Activated CD8-positive, alpha-beta memory T cell treated with anti-CD3 and anti-CD28 coated beads, Interleukin-2, amount 50 U/mL, for 24 hours (primary cell): ENCODE measurements around the gene ENTPD8.
"Not testable (repeated sequence)": the region's sequence is repeated elsewhere in the genome, so short reads cannot be mapped to it uniquely, and the experiment has no call there.

Experiments used
- DNase-seq: peaks from one replicate; pipeline ENCODE4 v3.0.0-alpha.2; 2020; ENCODE audit errors: extremely low read depth

Gene ENTPD8

GRCh38 chr9:137476856-137477255, 35.7 kb upstream of the ENTPD8 start:
- no peak for DNase-seq

GRCh38 chr9:137475666-137476065, 34.5 kb upstream of the ENTPD8 start:
- no peak for DNase-seq

- no peak for DNase-seq
Measured at GRCh38 chr9:137474271-137474670, 33.1 kb upstream of the ENTPD8 start.

DNA sequence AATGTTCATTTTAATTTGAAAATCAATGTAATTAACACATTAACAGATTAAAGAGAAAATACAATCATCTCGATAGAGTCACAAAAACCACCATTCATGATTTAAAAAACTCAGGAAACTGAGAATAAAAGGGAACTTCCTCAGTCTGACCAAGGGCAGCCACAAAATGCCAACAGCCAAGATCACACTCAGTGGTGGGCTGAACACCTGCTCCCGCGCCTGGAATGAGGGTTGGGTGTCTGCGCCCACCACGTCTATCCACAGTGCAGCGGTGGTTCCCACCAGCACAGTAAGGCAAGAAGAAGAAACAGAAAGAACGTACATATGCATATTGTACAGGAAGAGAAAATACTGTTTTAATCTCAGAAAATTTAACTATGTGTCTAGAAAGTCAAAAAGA, 29.6 kb upstream of the ENTPD8 start:
- no peak for DNase-seq

DNA sequence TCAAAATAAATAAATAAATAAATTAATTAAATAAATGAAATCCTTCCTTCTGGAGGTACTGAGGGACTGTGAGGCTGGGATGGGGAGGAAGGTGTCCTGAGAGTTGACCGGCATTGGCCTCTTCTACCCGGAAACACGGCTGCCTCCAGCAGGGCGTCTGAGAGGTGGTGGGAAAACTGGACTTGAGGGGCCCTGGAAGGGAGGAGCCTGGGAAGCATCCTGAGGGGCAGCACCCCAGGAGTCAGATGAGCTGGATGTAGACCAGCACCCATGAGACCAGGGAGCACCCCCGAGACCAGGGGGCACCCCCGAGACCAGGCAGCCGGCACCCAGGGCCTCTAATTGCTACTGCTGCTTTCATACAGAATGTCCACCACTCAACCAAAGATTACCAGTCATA, 26.7 kb upstream of the ENTPD8 start:
- no peak for DNase-seq

DNA sequence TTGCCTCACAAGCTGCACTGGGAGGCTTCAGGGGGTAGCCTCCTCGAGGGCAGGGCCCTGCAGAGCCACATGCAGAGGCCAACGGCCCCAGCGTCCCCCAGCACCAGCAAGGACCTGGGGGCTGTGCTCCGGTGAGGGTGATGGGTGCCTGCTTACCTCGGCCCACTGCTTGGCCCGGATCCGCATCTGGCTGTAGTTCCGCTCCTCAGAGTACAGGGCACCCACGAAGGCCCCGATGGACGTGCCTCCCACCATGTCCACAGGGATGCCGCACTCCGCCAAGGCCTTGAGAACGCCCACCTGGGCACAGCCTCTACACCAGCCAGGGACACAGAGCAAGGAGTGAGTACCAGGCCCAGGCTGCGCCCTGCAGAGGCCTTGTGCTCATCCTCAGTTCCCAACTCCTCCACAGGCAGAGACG, 26.0 kb upstream of the ENTPD8 start:
- no peak for DNase-seq

GRCh38 chr9:137466389-137467085, 25.4 kb upstream of the ENTPD8 start:
- not testable (repeated sequence) for DNase-seq

GRCh38 chr9:137465720-137466388, 24.7 kb upstream of the ENTPD8 start:
- DNase-seq, result no peak

DNA sequence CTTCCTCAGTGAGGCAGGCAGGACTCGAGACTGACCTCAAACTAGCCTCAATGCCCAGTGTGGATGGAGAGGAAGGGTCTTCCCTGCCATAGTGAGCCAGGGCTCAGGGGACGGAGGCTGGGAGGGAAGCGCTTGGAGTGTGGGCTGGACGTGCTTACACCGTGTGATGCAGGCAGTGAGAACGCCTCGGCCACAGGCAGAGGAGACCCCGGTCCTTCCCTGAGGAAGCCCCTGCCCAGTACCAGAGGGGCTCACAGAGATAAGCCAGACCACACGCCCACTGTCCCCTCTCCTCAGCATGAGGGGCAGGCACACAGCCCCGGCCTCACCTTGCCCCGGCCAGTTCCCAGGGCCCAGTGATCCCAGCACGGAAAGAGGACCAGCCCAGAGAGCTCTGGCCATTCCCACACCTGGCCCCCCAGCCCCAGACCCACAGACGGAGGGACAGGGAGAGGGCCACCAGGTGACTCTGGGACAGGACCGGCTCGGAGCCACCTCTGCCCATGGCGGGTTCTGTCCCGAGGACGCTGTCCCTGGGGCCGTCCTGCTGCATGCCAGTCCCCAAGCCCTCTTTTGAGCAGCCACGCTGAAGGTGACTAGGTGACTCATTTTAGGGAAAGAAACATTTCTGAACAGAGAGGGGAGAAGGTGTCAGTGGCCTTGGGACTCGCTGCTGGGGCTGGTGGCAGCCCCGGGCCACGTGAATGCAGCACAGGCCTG, 24.0 kb upstream of the ENTPD8 start:
- DNase-seq, result no peak

DNA sequence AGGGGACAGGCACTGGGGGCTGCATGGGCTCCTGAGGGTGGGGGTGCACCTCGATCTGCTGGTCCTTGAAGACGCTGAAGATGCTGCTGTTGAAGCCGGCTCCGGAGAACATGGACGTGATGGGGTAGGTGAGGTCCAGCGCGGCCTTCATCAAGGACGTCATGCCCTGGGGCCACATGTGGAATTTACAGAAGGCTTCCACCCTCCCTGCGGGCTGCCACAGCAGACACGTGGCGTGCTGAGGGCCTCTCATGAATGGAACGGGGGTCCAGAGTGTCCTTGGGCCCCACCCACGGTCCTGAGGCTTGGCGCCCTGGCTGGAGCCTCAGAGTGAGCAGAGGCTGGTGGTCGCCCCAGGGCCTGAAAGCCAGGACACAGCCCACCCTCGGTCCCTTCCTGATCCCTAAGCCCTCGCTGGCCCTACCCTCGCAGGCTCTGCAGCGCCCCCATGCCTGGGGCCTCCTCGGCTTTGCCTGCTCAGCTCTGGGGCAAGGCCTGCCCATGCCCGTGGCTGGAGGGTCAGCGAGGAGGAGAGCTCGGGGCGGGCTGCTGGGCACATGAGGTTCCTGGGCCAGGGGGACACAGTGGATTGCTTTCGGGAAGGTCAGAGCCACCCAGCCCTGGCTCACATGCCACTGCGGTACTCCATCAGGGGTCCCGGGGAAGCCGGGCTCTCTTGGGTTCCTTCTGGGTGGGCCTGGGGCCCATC, 23.3 kb upstream of the ENTPD8 start:
- DNase-seq, result no peak

- no peak for DNase-seq
Measured at GRCh38 chr9:137463931-137464290, 22.8 kb upstream of the ENTPD8 start.

- DNase-seq, result no peak
Measured at GRCh38 chr9:137462986-137463930, 22.1 kb upstream of the ENTPD8 start.

GRCh38 chr9:137462396-137462985, 21.3 kb upstream of the ENTPD8 start:
- DNase-seq, result no peak

DNA sequence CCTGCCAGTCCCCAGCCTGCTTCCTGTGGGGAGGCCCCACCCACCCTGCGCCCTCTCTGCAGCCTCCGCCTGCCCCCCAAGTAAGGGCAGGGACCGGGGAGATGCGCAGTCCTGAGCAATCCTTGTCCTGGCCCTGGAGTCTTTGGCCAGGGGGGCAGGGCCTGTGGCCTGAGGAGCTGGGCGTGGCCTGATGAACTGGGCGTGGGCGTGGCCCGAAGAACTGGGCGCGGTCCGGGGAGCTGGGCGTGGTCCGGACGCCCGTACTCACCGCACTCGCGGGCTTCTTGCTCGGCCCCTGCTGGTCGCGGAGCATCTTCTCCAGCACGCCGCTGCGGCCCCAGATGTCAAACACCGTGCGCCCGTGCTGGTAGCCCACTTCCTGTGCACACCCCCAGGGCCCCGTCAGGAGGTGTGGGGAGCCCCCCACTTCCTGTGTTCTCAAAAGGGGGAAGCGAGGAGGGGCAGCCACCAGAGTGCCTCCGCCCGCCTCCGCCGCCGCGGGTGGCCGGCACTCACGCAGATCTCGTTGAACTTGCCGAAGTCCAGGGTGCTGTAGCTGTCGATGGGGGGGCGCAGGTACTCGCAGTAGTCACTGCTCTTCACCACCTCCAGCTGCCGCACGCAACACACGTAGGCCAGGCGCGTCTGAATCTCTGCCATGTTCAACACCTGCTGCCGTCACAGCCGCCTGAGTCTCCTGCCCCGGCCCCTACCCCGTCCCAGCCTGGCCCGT, 20.7 kb upstream of the ENTPD8 start:
- peak; percentile 57 for DNase-seq

DNA sequence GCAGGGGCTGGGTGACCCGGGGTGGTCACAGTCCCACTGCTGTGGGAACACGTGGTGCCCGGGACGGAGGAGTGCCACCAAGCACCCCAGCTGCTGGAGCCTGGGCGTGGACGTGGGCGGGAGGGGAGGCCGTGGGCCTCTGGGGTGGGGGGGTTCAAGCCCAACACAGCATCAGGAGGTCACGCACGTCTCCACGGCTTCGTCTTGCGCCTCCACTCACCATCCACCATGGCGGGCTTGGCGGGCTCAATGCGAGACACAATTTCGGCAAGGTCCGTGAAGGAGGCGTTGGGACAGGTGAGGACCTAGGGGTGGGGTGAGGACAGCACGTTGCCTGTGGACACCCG, 20.1 kb upstream of the ENTPD8 start:
- no peak for DNase-seq

DNA sequence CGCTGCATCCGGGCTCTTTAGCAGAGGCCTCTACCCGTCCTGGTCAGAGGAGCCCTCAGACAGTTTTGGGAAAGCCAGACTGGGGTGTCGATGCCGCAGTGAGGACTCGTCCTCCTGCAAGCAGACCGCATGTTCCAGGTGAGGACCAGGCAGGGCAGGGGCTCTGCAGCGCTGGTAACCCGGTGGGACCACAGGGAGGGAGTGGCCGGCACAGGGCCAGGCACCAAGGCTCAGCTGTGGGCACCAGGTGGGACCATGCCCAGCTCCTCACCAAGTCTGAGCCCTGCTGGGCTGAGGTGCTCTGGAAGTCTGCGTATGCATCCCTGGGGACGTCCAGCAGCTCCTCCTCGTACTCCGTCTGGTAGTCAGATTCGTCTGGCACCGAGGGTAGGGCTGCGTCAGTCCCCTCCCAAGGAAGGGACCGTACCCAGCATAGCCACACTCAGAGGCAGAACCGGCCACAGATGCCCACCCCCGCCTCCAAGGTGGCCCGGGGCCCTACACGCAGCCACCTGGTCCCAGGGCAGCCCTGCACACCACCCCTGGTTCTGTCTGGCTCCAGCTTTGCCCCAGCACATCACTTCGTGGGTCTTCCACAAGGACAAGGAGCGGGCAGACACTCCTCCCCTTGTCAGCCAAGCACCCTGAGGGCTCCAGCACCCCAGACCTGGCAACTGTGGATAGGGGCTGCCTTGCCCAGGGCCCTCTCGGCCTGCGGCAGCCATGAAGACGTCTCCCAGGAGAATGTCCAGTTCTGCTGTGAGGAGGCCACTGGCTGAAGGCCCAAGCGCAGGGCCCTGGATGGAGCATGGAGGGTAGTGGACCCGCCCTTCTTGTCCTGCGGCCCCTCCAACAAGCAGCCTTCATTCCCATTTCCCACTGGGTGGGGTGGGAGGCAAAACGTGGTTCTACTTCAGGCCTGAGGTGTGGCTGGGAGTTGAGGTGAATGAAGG, 19.5 kb upstream of the ENTPD8 start:
- DNase-seq, result no peak

DNA sequence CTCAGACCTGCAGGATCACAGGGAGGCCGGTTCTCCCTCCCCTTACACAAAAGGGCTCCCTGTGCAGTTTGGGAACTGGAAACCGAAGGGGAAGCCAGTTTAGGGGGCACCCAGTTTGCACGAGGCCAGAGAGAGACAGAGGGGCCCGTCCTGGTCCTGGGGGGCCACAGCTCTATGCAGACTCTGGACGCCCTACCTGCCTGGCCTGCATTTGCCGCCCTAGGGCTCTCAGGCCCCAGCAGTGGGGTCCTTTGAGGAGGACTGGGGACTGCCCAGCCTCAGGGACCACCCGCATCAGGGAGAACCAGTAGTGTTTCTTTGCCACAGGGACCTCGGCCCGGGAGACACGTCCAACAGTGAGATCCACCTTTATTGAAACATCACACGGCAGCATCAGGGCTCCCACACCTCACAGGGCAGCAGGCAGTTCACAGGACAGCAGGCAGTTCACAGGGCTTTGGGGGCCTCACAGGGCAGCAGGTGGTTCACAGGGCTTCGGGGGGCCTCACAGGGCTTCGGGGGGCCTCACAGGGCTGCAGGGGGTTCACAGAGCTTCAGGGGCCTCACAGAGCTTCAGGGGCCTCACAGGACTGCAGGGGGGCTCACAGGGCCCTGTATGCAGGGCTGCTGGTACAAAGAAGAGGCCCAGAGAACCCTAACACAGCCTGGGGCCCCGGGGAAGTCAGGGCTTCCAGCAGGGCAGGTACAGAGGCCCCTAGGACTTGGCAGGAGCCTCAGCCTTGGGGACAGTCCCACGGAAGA, 18.6 kb upstream of the ENTPD8 start:
- DNase-seq, result no peak

DNA sequence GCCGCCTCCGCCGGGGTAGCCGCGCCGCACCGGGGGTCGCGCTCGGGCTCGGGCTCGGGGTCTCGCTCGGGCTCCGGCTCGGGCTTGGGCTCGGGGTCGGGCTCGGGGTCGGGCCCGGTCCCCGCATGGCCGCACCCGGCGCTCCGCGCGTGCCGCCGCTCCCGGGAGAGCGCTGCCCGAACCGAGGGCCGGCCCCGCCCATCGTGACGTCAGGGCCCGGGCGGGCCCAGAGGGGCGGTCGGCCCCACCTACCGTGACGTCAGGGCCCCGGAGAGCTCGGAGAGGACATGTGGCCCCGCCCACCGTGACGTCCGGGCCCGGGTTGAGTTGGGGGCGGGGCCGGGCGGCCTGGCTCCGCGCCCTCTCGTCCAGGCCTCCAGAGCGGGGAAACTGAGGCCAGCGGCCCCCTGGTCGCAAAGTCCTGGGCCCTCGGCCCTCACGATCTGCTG, 18.0 kb upstream of the ENTPD8 start, which contains the start of gene NSMF:
TSS of gene NSMF (minus strand) at position 183 of the 449 bp plus-strand sequence. CDS start 232 bp downstream, outside the sequence.
- DNase-seq, result peak; percentile 71
